Measurements from ENCODE around the gene SETD7.

DNA sequence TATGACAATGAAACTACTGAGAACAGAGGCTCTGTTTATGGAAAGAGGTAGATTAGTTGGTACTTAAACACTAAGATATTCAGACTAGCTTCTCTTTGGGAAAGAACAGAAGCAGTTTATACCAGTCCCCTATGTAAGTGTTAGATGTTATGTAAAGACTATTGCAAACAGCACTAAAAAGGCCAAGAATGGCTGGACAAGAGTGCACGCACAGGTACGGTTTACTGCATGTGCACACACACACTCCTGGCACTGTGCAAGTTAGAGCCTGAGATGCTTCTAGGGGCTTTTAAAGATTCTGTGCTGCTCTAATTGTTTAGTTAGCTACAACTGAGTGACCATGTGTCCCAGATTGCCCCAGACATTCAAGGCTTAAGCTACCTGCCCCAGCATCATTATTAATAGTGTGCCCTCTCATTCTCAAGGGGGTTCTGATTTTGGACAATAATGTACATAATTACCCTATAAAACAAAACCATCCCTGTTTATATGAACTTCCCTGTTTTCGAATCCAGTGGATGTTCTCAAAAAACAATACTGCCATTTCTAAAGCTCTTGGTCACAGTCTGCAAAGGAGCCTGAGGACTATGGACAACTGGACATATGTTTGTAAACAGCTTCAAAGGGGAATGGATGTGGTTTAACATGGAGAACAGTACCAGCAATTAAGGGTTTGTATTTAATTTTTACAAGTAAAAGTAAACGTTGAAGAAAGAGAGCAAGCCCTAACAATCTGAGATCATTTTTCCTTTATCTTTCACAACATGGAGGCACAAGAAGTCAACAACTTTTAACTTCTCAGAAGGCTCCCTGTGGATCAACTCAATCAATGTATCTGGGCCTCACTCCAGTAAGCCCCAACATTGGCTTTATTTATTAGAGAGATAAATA is 2.0 kb downstream of the SETD7 start:
- TF ChIP-seq, protein P1, sequence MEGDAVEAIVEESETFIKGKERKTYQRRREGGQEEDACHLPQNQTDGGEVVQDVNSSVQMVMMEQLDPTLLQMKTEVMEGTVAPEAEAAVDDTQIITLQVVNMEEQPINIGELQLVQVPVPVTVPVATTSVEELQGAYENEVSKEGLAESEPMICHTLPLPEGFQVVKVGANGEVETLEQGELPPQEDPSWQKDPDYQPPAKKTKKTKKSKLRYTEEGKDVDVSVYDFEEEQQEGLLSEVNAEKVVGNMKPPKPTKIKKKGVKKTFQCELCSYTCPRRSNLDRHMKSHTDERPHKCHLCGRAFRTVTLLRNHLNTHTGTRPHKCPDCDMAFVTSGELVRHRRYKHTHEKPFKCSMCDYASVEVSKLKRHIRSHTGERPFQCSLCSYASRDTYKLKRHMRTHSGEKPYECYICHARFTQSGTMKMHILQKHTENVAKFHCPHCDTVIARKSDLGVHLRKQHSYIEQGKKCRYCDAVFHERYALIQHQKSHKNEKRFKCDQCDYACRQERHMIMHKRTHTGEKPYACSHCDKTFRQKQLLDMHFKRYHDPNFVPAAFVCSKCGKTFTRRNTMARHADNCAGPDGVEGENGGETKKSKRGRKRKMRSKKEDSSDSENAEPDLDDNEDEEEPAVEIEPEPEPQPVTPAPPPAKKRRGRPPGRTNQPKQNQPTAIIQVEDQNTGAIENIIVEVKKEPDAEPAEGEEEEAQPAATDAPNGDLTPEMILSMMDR (conservative IDR thresholded peaks at IDR 0.05; ENCODE audit: low read depth in 2 of 2), result no peak
- TF ChIP-seq EZH2 (IDR thresholded peaks at IDR 0.05; ENCODE audit: low read depth, unreplicated experiment) (no peak), POLR2AphosphoS5 (IDR thresholded peaks at IDR 0.05; ENCODE audit: low read depth) (no peak), CREB1 (CRISPR knock-in tag; IDR thresholded peaks at IDR 0.05; ENCODE audit: low read depth) (no peak), JUNB (IDR thresholded peaks at IDR 0.05; ENCODE audit: unreplicated experiment) (no peak), EZH2phosphoT487 (IDR thresholded peaks at IDR 0.05; ENCODE audit: unreplicated experiment) (no peak), ZNF331 (CRISPR knock-in tag; IDR thresholded peaks at IDR 0.05; ENCODE audit: low read depth) (no peak)
- TF ChIP-seq, protein P2, sequence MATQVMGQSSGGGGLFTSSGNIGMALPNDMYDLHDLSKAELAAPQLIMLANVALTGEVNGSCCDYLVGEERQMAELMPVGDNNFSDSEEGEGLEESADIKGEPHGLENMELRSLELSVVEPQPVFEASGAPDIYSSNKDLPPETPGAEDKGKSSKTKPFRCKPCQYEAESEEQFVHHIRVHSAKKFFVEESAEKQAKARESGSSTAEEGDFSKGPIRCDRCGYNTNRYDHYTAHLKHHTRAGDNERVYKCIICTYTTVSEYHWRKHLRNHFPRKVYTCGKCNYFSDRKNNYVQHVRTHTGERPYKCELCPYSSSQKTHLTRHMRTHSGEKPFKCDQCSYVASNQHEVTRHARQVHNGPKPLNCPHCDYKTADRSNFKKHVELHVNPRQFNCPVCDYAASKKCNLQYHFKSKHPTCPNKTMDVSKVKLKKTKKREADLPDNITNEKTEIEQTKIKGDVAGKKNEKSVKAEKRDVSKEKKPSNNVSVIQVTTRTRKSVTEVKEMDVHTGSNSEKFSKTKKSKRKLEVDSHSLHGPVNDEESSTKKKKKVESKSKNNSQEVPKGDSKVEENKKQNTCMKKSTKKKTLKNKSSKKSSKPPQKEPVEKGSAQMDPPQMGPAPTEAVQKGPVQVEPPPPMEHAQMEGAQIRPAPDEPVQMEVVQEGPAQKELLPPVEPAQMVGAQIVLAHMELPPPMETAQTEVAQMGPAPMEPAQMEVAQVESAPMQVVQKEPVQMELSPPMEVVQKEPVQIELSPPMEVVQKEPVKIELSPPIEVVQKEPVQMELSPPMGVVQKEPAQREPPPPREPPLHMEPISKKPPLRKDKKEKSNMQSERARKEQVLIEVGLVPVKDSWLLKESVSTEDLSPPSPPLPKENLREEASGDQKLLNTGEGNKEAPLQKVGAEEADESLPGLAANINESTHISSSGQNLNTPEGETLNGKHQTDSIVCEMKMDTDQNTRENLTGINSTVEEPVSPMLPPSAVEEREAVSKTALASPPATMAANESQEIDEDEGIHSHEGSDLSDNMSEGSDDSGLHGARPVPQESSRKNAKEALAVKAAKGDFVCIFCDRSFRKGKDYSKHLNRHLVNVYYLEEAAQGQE (IDR thresholded peaks at IDR 0.05; ENCODE audit: unreplicated experiment), result no peak
- TF ChIP-seq, protein P3, sequence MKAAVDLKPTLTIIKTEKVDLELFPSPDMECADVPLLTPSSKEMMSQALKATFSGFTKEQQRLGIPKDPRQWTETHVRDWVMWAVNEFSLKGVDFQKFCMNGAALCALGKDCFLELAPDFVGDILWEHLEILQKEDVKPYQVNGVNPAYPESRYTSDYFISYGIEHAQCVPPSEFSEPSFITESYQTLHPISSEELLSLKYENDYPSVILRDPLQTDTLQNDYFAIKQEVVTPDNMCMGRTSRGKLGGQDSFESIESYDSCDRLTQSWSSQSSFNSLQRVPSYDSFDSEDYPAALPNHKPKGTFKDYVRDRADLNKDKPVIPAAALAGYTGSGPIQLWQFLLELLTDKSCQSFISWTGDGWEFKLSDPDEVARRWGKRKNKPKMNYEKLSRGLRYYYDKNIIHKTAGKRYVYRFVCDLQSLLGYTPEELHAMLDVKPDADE (IDR thresholded peaks at IDR 0.05), result no peak
